ENCODE data around the gene ZNHIT6.

The ZNHIT6 gene

DNA sequence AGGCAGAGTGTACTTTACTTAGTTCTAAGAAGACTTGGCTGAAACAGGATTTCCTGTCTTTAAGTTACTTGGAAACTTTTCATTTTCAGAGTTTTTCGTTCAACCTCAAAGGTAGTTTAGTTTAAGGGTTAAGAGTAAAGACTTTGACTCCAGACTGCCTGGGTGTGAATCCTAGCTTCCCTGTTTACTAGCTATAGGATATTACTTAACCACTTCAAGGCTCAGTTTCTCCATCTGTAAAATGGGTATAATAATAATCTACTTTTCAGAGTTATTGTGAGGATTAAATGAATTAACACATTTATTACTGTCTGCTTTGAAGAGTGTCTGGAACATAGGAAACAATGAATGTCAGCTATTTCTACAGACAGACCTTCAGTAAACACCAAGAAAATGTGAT, 30.0 kb downstream of the ZNHIT6 start:
- H3K4me3 ChIP-seq (ENCODE audit: low read depth, low read length) = no peak overlapping the region
- no peaks in the 10 kb centered on the region for H3K4me1 ChIP-seq
- DNase-seq = no peak
- no peaks in the 10 kb centered on the region for H3K9me3 ChIP-seq
- TF ChIP-seq, protein P1, sequence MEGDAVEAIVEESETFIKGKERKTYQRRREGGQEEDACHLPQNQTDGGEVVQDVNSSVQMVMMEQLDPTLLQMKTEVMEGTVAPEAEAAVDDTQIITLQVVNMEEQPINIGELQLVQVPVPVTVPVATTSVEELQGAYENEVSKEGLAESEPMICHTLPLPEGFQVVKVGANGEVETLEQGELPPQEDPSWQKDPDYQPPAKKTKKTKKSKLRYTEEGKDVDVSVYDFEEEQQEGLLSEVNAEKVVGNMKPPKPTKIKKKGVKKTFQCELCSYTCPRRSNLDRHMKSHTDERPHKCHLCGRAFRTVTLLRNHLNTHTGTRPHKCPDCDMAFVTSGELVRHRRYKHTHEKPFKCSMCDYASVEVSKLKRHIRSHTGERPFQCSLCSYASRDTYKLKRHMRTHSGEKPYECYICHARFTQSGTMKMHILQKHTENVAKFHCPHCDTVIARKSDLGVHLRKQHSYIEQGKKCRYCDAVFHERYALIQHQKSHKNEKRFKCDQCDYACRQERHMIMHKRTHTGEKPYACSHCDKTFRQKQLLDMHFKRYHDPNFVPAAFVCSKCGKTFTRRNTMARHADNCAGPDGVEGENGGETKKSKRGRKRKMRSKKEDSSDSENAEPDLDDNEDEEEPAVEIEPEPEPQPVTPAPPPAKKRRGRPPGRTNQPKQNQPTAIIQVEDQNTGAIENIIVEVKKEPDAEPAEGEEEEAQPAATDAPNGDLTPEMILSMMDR (IDR thresholded peaks at IDR 0.05; ENCODE audit: low read depth, low read length) = no peak
- H3K27me3 ChIP-seq = no peaks in the 10 kb centered on the region
- no peaks in the 10 kb centered on the region for H3K36me3 ChIP-seq

DNA sequence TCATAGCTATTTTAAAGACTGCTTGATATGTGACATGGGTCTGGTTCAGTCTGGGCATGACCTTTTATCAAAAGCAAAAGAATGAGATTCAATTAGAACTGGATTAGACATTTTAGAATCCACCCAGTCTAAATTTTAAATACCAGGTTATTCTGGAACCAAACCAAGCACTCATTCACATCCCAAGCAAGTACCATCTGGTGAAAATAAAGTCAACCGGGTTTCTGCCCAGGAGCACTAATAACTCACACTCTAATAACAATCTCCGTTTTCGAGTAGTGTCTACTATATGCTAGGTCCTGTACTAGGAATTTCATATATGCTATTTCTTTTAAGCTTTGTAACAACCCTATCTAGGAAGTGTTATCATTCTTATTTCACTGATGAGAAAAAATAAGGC, 30.6 kb downstream of the ZNHIT6 start:
- no peak overlapping the region for H3K4me3 ChIP-seq (ENCODE audit: low read depth, low read length)
- DNase-seq = no peak
- no peaks in the 10 kb centered on the region for H3K36me3 ChIP-seq
- H3K9me3 ChIP-seq = no peaks in the 10 kb centered on the region
- H3K27me3 ChIP-seq = no peaks in the 10 kb centered on the region
- TF ChIP-seq, protein P1 (IDR thresholded peaks at IDR 0.05; ENCODE audit: low read depth, low read length) = no peak
- no peaks in the 10 kb centered on the region for H3K4me1 ChIP-seq

DNA sequence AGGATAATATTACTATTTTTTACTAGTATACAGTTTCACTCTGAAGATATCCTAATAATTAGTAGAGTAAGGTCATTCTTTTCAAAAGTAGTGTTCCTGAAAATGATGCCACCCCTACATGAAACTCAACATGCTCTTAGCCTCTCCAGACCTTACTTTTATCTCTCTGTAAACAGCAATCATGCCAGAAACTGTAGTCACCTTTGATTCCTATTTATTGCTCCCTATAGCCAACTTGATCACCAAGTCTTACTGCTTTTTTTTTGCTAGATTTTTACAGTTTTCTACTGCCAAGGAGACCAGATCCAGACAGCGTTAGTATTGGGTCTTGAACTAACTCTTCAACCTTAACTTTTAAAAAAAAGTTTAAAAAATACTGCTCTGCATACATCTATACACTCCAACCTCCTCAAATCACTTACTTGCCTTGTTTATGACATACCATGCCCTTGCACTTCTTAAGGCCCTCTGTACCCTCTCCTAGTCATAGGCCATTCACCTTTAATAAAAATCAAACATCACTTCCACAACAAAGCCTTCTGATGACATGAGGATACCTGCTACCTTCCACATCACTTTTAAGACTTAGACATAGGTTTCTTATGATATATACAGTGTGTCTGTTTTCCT, 36.1 kb downstream of the ZNHIT6 start:
- no peaks in the 10 kb centered on the region for H3K27me3 ChIP-seq
- DNase-seq = no peak
- no peak overlapping the region for H3K4me3 ChIP-seq (ENCODE audit: low read depth, low read length)
- no peaks in the 10 kb centered on the region for H3K9me3 ChIP-seq
- no peaks in the 10 kb centered on the region for H3K4me1 ChIP-seq
- H3K36me3 ChIP-seq = no peaks in the 10 kb centered on the region
- TF ChIP-seq, protein P1 (IDR thresholded peaks at IDR 0.05; ENCODE audit: low read depth, low read length) = no peak

DNA sequence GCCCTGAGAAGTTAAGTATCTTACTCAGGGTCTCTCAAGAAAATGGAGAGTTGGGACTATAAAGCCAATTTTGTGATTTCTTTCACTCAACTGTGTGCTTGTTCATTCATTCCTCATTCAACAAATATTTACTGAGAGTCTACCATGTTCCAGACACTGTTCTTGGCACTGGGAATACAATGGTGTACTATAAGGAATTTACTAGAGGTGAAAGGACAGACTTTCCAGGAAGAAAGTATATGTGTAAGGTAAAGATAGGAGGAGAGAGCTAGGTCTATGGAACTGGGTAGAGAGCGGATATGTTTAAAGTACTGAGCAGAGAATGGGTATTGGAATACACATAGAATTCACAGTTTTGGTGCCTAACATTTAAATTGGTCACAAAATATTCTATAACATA, 42.3 kb downstream of the ZNHIT6 start:
- Histone ChIP-seq H3K4me1 (no peaks in the 10 kb centered on the region), H3K36me3 (no peaks in the 10 kb centered on the region), H3K27me3 (no peaks in the 10 kb centered on the region), H3K9me3 (no peaks in the 10 kb centered on the region), H3K4me3 (ENCODE audit: low read depth, low read length) (no peak overlapping the region)
- TF ChIP-seq, protein P1 (IDR thresholded peaks at IDR 0.05; ENCODE audit: low read depth, low read length) = no peak
- DNase-seq = no peak

DNA sequence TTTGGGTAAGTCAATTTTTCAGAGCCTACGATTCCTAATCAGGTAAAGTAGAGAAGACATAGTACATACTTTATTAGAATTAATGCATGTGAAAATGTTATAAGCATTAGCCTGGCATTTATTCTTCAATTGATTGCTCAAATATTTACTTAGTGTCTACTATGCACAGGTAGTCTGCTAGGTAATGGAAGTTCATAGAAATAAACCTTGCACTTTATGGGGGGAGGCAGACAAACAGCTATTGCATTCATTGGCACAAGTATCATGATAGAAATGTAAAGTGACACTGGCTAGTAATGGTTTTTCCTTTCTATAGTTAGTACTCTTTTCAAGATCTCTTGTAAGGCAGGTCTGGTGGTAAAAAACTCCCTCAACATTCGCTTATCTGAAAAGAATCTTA, 44.9 kb downstream of the ZNHIT6 start:
- TF ChIP-seq, protein P1 (IDR thresholded peaks at IDR 0.05; ENCODE audit: low read depth, low read length) = no peak
- H3K4me3 ChIP-seq (ENCODE audit: low read depth, low read length) = no peak overlapping the region
- no peak for DNase-seq
- H3K4me1 ChIP-seq = no peaks in the 10 kb centered on the region
- no peaks in the 10 kb centered on the region for H3K27me3 ChIP-seq
- H3K36me3 ChIP-seq = no peaks in the 10 kb centered on the region
- no peaks in the 10 kb centered on the region for H3K9me3 ChIP-seq

DNA sequence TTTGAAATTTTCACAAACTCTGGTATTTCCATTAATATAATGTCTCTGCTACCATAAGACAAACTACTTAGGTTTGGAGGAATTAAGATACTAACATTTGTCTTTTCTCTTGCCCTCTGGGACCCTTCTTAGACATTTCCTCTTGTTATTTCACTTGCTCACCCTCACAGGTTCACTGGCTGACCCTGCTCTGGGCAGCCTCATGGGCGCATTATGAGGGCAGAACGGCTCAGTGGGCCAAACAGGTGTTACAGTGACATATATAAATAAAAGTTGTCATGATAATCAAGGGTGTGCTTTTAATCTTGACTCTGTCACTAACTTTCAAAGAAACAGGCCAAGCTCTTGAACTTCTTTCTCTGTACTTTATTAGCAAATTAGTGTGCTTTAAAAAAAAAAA, 46.5 kb downstream of the ZNHIT6 start:
- Histone ChIP-seq H3K27me3 (no peaks in the 10 kb centered on the region), H3K36me3 (no peaks in the 10 kb centered on the region), H3K9me3 (no peaks in the 10 kb centered on the region), H3K4me3 (ENCODE audit: low read depth, low read length) (no peak overlapping the region), H3K4me1 (no peaks in the 10 kb centered on the region)
- TF ChIP-seq, protein P1 (IDR thresholded peaks at IDR 0.05; ENCODE audit: low read depth, low read length) = no peak
- no peak for DNase-seq
